ENCODE data around the gene KMT2A. TPM values are rescaled to one million over a fixed set of nuclear protein-coding genes. Genes with fewer than 3 reads are reported as not detected.

Gene KMT2A
- total RNA-seq, 1 donor from 2014 or later: 20.4 TPM

GRCh38 chr11:118537409-118537980 lies 101.2 kb downstream of the KMT2A start:
- H3K27me3 ChIP-seq (ENCODE audit: control insufficient read depth in 3 of 3, insufficient read depth in 3 of 3, low read length in 3 of 3): no peaks in the 10 kb centered on the region
- H3K9ac ChIP-seq (ENCODE audit: low read depth in 1 of 3, low read length in 3 of 3): no peak overlapping the region
- H3K4me1 ChIP-seq (ENCODE audit: control insufficient read depth in 3 of 3, insufficient read depth in 3 of 3, low read length in 3 of 3): no peaks in the 10 kb centered on the region
- H3K36me3 ChIP-seq (ENCODE audit: control insufficient read depth in 3 of 3, insufficient read depth in 3 of 3, low read length in 3 of 3): peaks cover 0 to 9% (median 5%) of the 10 kb centered on the region in 3 donors
- no peak overlapping the region for H3K4me3 ChIP-seq (ENCODE audit: low read length in 3 of 3)
- no peak overlapping the region for H3K27ac ChIP-seq (ENCODE audit: low read depth, low read length)
- H3K9me3 ChIP-seq (ENCODE audit: control insufficient read depth in 3 of 3, low read length in 3 of 3): no peaks in the 10 kb centered on the region

DNA sequence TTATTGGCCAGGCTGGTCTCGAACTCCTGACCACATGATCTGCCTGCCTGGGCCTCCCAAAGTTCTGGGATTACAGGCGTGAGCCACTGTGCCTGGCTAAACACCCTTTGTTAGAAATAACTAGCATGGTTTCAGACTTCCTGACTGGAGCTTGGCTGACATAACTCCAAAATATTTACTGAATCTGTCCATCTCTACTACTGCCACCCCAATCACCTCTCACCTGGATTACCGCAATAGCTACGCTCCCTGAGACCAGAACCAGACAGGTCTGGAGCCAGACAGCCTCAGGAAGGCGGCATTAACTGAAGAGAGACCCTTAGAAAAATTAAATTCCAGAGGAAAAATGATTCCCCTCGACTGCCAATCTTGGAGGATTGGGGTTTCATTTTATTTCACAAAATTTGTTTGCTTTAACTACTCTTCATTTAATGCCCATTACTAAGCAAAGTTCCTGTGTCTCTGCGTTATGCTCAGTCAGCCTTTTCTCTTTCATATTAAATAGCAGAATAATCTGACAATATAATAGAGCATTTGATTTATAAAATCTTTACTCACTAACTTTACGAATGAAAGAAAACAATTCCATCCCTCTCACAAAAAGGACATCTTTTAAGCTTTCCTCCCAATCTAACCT lies 107.8 kb downstream of the KMT2A start:
- Histone ChIP-seq H3K9me3 (ENCODE audit: control insufficient read depth in 3 of 3, low read length in 3 of 3) (no peaks in the 10 kb centered on the region), H3K36me3 (ENCODE audit: control insufficient read depth in 3 of 3, insufficient read depth in 3 of 3, low read length in 3 of 3) (peaks cover 12 to 24% (median 22%) of the 10 kb centered on the region in 3 donors), H3K9ac (ENCODE audit: low read depth in 1 of 3, low read length in 3 of 3) (no peak overlapping the region), H3K4me1 (ENCODE audit: control insufficient read depth in 3 of 3, insufficient read depth in 3 of 3, low read length in 3 of 3) (no peaks in the 10 kb centered on the region), H3K27me3 (ENCODE audit: control insufficient read depth in 3 of 3, insufficient read depth in 3 of 3, low read length in 3 of 3) (no peaks in the 10 kb centered on the region), H3K4me3 (ENCODE audit: low read length in 3 of 3) (no peak overlapping the region), H3K27ac (ENCODE audit: low read depth, low read length) (no peak overlapping the region)

DNA sequence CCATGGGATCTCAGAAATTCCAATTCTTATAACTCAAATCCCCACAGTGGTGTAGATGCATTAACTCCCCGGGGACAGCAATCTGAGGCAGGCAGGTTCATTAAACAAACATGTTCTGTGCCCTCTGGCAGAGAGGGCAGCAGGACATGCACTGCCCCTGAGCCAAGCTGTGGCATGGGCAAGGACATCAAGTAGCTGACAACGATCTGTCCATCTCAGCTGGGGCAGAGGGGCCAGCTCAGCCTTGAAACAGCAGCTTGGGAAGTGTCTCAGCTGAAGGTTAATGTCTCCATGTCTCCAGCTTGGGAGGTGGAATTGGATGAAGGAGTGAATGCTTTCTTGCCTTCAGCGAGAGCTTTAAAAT lies 108.3 kb downstream of the KMT2A start:
- no peaks in the 10 kb centered on the region for H3K9me3 ChIP-seq (ENCODE audit: control insufficient read depth in 3 of 3, low read length in 3 of 3)
- H3K27ac ChIP-seq (ENCODE audit: low read depth, low read length): no peak overlapping the region
- no peaks in the 10 kb centered on the region for H3K27me3 ChIP-seq (ENCODE audit: control insufficient read depth in 3 of 3, insufficient read depth in 3 of 3, low read length in 3 of 3)
- H3K9ac ChIP-seq (ENCODE audit: low read depth in 1 of 3, low read length in 3 of 3): no peak overlapping the region
- no peaks in the 10 kb centered on the region for H3K4me1 ChIP-seq (ENCODE audit: control insufficient read depth in 3 of 3, insufficient read depth in 3 of 3, low read length in 3 of 3)
- H3K4me3 ChIP-seq (ENCODE audit: low read length in 3 of 3): no peak overlapping the region
- H3K36me3 ChIP-seq (ENCODE audit: control insufficient read depth in 3 of 3, insufficient read depth in 3 of 3, low read length in 3 of 3): peaks cover 12 to 24% (median 22%) of the 10 kb centered on the region in 3 donors

DNA sequence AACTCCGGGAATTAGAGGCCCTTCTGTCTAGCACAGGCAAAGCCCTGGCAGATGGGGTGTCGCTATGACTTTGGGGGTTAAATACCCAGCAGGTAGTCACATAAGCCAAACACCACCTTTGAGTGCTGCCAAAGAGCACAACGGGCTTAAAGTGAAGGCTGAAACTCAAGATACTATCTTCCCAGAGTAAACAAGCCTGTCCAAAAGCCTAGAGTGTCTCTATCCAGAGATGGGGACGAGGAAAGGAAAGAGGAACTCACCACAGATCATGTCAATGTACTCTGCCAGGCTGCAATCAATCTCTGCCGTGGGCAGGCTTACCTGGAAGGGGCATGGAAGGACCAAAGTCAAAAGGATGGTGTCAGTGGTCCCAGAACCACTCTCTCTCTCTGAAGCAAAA lies 109.2 kb downstream of the KMT2A start:
- H3K27me3 ChIP-seq (ENCODE audit: control insufficient read depth in 3 of 3, insufficient read depth in 3 of 3, low read length in 3 of 3): no peaks in the 10 kb centered on the region
- no peak overlapping the region for H3K4me3 ChIP-seq (ENCODE audit: low read length in 3 of 3)
- H3K9ac ChIP-seq (ENCODE audit: low read depth in 1 of 3, low read length in 3 of 3): no peak overlapping the region
- H3K4me1 ChIP-seq (ENCODE audit: control insufficient read depth in 3 of 3, insufficient read depth in 3 of 3, low read length in 3 of 3): no peaks in the 10 kb centered on the region
- H3K36me3 ChIP-seq (ENCODE audit: control insufficient read depth in 3 of 3, insufficient read depth in 3 of 3, low read length in 3 of 3): peaks cover 12 to 24% (median 22%) of the 10 kb centered on the region in 3 donors
- H3K27ac ChIP-seq (ENCODE audit: low read depth, low read length): no peak overlapping the region
- no peaks in the 10 kb centered on the region for H3K9me3 ChIP-seq (ENCODE audit: control insufficient read depth in 3 of 3, low read length in 3 of 3)

- Histone ChIP-seq H3K36me3 (ENCODE audit: control insufficient read depth in 3 of 3, insufficient read depth in 3 of 3, low read length in 3 of 3) (peaks cover 18 to 27% (median 26%) of the 10 kb centered on the region in 3 donors), H3K9me3 (ENCODE audit: control insufficient read depth in 3 of 3, low read length in 3 of 3) (no peaks in the 10 kb centered on the region), H3K27ac (ENCODE audit: low read depth, low read length) (no peak overlapping the region), H3K4me3 (ENCODE audit: low read length in 3 of 3) (no peak overlapping the region), H3K4me1 (ENCODE audit: control insufficient read depth in 3 of 3, insufficient read depth in 3 of 3, low read length in 3 of 3) (no peaks in the 10 kb centered on the region), H3K9ac (ENCODE audit: low read depth in 1 of 3, low read length in 3 of 3) (no peak overlapping the region), H3K27me3 (ENCODE audit: control insufficient read depth in 3 of 3, insufficient read depth in 3 of 3, low read length in 3 of 3) (no peaks in the 10 kb centered on the region)
Measured at GRCh38 chr11:118547132-118547531, 110.8 kb downstream of the KMT2A start.

DNA sequence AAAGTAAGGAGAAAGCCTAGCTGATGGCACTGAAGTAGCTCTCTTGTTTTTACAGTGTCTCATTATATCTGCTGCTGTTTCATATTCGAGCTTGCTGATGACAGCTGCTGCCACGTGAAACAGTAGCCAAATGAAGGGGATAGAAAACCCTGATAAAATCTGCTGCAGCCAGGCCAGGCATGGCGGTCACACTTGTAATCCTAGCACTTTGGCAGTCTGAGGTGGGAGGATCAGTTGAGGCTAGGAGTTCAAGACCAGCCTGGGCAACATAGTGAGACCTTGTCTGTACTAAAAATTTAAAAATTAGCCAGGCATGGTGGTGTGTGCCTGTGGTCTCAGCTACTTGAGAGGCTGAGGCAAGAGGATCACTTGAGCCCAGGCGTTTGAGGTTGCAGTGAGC lies 116.0 kb downstream of the KMT2A start:
- Histone ChIP-seq H3K27me3 (ENCODE audit: control insufficient read depth in 3 of 3, insufficient read depth in 3 of 3, low read length in 3 of 3) (no peaks in the 10 kb centered on the region), H3K36me3 (ENCODE audit: control insufficient read depth in 3 of 3, insufficient read depth in 3 of 3, low read length in 3 of 3) (peaks cover 24 to 39% (median 35%) of the 10 kb centered on the region in 3 donors), H3K9me3 (ENCODE audit: control insufficient read depth in 3 of 3, low read length in 3 of 3) (no peaks in the 10 kb centered on the region), H3K4me3 (ENCODE audit: low read length in 3 of 3) (no peak overlapping the region), H3K9ac (ENCODE audit: low read depth in 1 of 3, low read length in 3 of 3) (no peak overlapping the region), H3K27ac (ENCODE audit: low read depth, low read length) (no peak overlapping the region), H3K4me1 (ENCODE audit: control insufficient read depth in 3 of 3, insufficient read depth in 3 of 3, low read length in 3 of 3) (no peaks in the 10 kb centered on the region)

- H3K9me3 ChIP-seq (ENCODE audit: control insufficient read depth in 3 of 3, low read length in 3 of 3): no peaks in the 10 kb centered on the region
- H3K27ac ChIP-seq (ENCODE audit: low read depth, low read length): no peak overlapping the region
- peaks cover 4 to 9% (median 6%) of the 10 kb centered on the region in 3 donors for H3K4me1 ChIP-seq (ENCODE audit: control insufficient read depth in 3 of 3, insufficient read depth in 3 of 3, low read length in 3 of 3)
- peaks cover 5 to 25% (median 24%) of the 10 kb centered on the region in 3 donors for H3K36me3 ChIP-seq (ENCODE audit: control insufficient read depth in 3 of 3, insufficient read depth in 3 of 3, low read length in 3 of 3)
- no peak overlapping the region for H3K4me3 ChIP-seq (ENCODE audit: low read length in 3 of 3)
- no peaks in the 10 kb centered on the region for H3K27me3 ChIP-seq (ENCODE audit: control insufficient read depth in 3 of 3, insufficient read depth in 3 of 3, low read length in 3 of 3)
- no peak overlapping the region for H3K9ac ChIP-seq (ENCODE audit: low read depth in 1 of 3, low read length in 3 of 3)
Measured at GRCh38 chr11:118560806-118561205, 124.5 kb downstream of the KMT2A start.

- H3K4me3 ChIP-seq (ENCODE audit: low read length in 3 of 3): peak overlapping the region; percentile 37 to 57 (median 51)
- H3K9me3 ChIP-seq (ENCODE audit: control insufficient read depth in 3 of 3, low read length in 3 of 3): no peaks in the 10 kb centered on the region
- H3K27me3 ChIP-seq (ENCODE audit: control insufficient read depth in 3 of 3, insufficient read depth in 3 of 3, low read length in 3 of 3): no peaks in the 10 kb centered on the region
- H3K27ac ChIP-seq (ENCODE audit: low read depth, low read length): no peak overlapping the region
- H3K36me3 ChIP-seq (ENCODE audit: control insufficient read depth in 3 of 3, insufficient read depth in 3 of 3, low read length in 3 of 3): peaks cover 3 to 7% (median 3%) of the 10 kb centered on the region in 3 donors
- peaks cover 6 to 9% (median 8%) of the 10 kb centered on the region in 3 donors for H3K4me1 ChIP-seq (ENCODE audit: control insufficient read depth in 3 of 3, insufficient read depth in 3 of 3, low read length in 3 of 3)
- H3K9ac ChIP-seq (ENCODE audit: low read depth in 1 of 3, low read length in 3 of 3): peak overlapping the region in 2 of 3 donors; percentile 24 to 71
Measured at GRCh38 chr11:118565051-118565450, 128.8 kb downstream of the KMT2A start.

GRCh38 chr11:118569670-118570069 lies 133.4 kb downstream of the KMT2A start:
- Histone ChIP-seq H3K36me3 (ENCODE audit: control insufficient read depth in 3 of 3, insufficient read depth in 3 of 3, low read length in 3 of 3) (peaks cover 0 to 4% (median 0%) of the 10 kb centered on the region in 3 donors), H3K4me1 (ENCODE audit: control insufficient read depth in 3 of 3, insufficient read depth in 3 of 3, low read length in 3 of 3) (peaks cover 14 to 25% (median 22%) of the 10 kb centered on the region in 3 donors), H3K9me3 (ENCODE audit: control insufficient read depth in 3 of 3, low read length in 3 of 3) (no peaks in the 10 kb centered on the region), H3K9ac (ENCODE audit: low read depth in 1 of 3, low read length in 3 of 3) (no peak overlapping the region), H3K27ac (ENCODE audit: low read depth, low read length) (no peak overlapping the region), H3K27me3 (ENCODE audit: control insufficient read depth in 3 of 3, insufficient read depth in 3 of 3, low read length in 3 of 3) (no peaks in the 10 kb centered on the region), H3K4me3 (ENCODE audit: low read length in 3 of 3) (no peak overlapping the region)

GRCh38 chr11:118570787-118571186 lies 134.5 kb downstream of the KMT2A start:
- no peak overlapping the region for H3K27ac ChIP-seq (ENCODE audit: low read depth, low read length)
- H3K4me3 ChIP-seq (ENCODE audit: low read length in 3 of 3): no peak overlapping the region
- H3K27me3 ChIP-seq (ENCODE audit: control insufficient read depth in 3 of 3, insufficient read depth in 3 of 3, low read length in 3 of 3): no peaks in the 10 kb centered on the region
- H3K36me3 ChIP-seq (ENCODE audit: control insufficient read depth in 3 of 3, insufficient read depth in 3 of 3, low read length in 3 of 3): peaks cover 0 to 4% (median 0%) of the 10 kb centered on the region in 3 donors
- no peak overlapping the region for H3K9ac ChIP-seq (ENCODE audit: low read depth in 1 of 3, low read length in 3 of 3)
- H3K9me3 ChIP-seq (ENCODE audit: control insufficient read depth in 3 of 3, low read length in 3 of 3): no peaks in the 10 kb centered on the region
- peaks cover 12 to 25% (median 13%) of the 10 kb centered on the region in 3 donors for H3K4me1 ChIP-seq (ENCODE audit: control insufficient read depth in 3 of 3, insufficient read depth in 3 of 3, low read length in 3 of 3)
